Hematopoietic multipotent progenitor cell treated with erythropoietin and hydrocortisone succinate and interleukin-3 and kit ligand, for 4 days (in vitro differentiated cells): ENCODE data around the gene ZNF219.
A peak's percentile ranks its signal among the peaks of the same experiment; 100 is the strongest.

Experiments used
- DNase-seq: peaks from one replicate; pipeline ENCODE4 v3.0.0-alpha.2; 2015

The ZNF219 gene

GRCh38 chr14:21084998-21085853 is 13.2 kb downstream of the ZNF219 start:
- peak; percentile 42 for DNase-seq

- DNase-seq = no peak
These were observed 14.1 kb downstream of the ZNF219 start for GRCh38 chr14:21084396-21084795.

DNA sequence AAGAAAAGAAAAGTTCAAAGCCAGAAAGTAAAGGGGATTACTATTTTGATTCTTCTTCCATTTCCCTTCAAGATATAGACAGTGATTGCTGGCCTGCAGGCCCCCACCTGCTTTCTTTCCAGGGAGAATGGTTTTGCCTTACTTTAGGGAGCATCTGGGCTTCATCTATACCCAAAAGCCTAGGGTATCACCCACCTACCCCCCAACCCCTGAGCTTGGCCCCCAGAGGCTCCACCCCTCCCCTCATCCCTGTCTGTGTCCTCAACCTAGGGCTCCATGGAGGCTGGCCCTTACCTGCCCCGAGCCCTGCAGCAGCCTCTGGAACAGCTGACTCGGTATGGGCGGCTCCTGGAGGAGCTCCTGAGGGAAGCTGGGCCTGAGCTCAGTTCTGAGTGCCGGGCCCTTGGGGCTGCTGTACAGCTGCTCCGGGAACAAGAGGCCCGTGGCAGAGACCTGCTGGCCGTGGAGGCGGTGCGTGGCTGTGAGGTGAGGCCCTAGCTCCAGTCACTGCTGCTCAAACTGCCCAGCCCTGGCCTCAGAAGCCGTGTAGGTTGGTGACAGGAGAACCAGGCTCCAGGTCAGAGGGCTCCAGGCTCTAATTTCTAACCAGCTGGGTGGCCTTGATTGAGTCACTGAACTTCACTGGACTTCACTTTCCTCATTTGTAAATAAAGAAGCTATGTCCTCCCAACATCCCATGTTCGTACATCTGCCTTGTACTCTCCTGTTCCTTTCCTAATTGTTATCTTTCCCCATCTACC is 14.7 kb downstream of the ZNF219 start:
- no peak for DNase-seq

- no peak for DNase-seq
These were observed 16.8 kb downstream of the ZNF219 start for GRCh38 chr14:21081521-21082142.

DNA sequence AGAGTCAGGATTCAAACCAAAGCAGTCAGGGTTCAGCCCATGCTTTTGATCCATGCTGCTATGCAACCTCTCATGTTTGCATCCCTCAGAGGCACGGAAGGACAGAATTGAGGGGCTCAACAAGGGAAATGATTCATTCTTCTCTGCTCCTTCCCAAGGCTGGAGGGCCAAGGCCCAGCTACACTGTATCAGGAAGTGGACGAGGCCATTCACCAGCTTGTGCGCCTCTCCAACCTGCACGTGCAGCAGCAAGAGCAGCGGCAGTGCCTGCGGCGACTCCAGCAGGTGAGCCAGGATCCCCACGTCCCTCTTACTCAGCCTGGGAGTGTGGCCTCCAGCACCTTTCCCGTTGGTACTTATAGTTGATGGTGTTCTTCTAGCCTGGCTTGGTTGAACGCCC is 19.7 kb downstream of the ZNF219 start:
- no peak for DNase-seq

DNA sequence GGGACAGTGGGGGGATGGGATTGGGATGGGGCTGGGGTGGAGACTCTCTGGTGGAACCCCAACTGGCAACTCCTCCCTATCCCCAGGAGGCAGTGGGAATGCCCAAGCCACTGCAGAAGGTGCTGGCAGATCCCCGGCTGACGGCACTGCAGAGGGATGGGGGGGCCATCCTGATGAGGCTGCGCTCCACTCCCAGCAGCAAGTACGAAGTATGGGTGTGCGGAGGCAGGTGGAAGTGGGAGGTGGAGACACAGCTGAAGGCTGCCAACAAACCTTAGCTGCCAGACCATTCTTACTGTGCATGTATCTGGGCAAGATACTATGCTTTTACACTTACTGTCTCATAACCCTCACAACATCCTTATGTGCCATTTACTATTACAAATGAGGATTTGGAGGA is 20.2 kb downstream of the ZNF219 start:
- no peak for DNase-seq

GRCh38 chr14:21077672-21078071 is 20.8 kb downstream of the ZNF219 start:
- no peak for DNase-seq

- DNase-seq = peak; percentile 13
These were observed 22.6 kb downstream of the ZNF219 start for GRCh38 chr14:21075719-21076437.

GRCh38 chr14:21074398-21075272 is 23.8 kb downstream of the ZNF219 start:
- no peak for DNase-seq

GRCh38 chr14:21073921-21074320 is 24.5 kb downstream of the ZNF219 start:
- no peak for DNase-seq

- no peak for DNase-seq
These were observed 25.6 kb downstream of the ZNF219 start for GRCh38 chr14:21072781-21073339.

DNA sequence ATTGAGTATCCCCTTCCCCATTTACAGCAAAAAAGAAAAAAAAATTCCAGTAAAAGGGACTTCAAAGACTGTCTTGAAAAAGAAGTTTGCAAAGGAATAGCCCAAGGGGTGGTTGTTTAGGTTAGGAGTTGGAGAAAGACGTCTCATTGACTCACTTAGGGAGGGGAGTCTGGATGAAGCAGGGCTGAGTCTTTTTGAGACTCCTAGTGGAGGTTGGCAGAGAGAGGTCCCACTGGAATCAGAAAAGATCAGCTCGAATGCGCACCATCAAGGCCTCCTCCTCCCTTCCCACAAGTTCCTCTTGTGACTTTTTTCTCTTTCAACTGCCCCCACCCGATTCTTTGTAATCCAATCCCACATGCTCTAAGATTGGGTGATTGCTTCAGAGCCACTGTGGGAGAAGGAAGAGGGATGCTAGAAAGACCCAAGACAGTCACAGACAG is 26.4 kb downstream of the ZNF219 start:
- DNase-seq = peak; percentile 70

DNA sequence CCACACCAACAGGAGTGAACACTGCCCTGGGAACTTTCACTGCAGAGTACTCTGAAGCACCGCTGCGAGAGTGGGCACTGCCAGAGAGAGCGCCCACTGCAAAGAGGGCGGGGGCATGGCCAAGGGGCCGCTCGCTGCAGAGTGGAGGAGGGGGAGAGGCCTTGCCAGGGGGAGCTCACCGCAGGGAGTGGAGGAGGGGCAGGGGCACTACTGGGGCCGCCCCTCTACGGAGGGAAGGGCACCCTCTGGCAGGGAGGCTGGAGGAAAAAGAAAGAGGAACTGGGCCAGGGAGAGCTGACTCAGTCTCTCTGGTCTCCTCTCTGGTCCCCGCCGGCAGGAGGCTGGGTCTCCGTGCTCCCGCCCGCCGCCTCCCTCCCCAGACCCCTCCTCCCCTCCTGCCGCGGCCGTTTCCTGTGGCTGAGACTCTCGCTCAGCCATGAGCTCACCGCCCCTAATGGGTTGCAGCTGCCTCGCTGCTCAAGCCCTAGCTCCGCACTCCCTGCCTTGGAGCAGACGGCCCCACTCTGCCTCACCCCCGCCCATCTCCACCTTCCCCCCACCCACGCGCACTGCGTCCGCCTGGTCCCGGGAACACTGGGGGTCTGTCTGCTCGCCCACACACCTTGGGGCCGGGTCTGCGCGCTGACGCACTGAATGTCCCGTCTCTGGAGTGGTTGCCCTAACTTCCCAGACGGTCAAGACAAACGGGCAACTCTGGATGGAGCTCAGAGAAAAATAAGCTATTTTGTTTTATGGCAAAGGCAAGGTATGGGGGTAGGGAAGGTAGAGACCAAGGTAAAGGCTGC is 27.0 kb downstream of the ZNF219 start:
- peak; percentile 92 for DNase-seq

DNA sequence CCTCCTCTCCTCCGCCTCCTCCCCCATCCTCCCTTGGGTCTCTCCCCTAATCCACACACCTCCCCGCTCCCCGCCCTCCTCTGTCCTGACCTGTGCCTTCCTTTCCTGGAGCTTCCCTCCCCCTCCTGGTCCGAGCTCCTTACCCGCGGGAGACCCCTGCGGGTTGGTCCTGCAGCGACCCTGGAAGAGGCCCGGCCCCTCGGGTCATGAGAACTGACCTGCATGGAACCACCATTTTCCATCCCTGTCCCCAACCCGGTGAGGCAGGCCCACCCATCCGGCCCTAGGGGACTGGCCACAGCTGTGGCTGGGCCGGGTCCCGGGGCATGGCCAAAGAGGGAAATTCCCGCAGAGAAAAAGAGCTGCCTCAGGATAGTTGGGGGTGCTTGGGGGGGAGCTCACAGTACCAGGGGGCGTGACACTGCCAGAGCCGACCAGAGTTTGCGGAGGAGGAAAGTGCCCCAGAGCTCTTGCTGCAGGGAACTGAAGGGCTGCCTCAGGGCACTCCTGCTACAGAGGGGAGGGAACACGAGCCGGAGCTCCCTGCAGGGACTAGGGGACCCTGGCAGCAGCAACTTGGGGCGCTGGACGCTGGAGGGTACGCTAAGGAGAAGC is 27.7 kb downstream of the ZNF219 start:
- DNase-seq = no peak

DNA sequence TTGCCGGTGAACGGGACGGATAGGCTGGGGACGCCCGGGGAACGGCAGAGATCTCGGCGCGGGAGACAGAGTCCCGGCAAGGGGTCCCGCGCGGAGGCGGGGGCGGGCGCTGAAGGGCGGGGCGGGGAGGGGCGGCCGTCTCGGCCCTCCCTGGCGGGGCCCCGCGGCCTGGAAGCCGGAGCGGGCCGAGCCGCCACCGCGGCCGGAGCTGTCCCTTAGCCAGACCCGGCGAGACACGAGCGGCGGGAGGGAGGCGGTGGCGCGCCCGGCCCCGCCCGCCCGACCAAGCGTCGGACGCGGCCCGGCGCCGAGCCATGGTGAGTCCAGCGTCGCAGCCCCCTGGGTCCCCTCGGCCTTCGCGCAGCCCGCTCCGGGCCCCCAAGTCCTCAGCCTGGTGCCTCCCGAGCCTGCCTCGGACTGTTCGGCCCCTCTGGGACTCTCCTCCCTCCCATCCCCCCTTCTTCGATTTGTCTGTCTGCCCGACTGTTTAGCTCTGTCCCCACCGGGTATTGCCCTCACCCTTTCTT is 28.3 kb downstream of the ZNF219 start, which contains the start of gene ARHGEF40:
Gene ARHGEF40, plus strand, starts transcription at position 222 of the 527 bp plus-strand sequence. Its CDS starts 93 bp downstream, at position 315.
- DNase-seq = peak; percentile 41

DNA sequence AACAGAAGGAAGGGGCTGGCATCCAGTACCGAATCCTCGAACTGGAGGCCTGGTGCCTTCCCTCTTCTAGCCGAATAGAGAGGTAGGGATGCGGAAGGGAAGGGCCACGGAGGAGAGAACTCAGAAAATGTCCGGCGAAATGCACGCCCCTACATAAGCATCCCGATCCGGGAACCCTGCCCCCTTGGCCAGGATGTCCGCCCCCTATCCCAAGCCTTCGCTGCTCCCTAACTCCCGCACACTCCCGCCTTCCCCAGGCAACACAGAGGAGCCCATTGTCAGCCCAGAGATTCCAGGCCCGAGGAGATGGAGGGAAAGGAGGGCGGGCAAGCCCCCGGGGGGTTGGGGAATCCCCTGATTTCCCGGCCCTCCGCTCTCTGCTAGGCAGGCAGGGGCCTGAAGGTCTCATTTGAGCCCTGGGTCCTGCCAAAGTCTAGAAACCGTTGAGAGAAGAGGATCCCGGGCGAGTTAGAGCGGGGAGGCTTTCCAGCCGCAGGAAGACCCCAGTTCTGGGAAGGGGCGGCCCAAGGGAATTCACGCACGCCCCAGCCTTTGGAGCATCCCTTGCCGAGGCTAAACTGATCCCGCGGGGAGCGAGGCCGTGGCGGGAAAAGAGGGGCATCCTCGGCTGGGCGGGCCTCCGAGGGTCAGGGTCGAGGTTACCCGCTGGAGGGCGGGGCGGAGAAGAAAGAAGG is 28.9 kb downstream of the ZNF219 start:
- DNase-seq = peak; percentile 15

- peak; percentile 89 for DNase-seq
These were observed 29.7 kb downstream of the ZNF219 start for GRCh38 chr14:21068521-21069387.

DNA sequence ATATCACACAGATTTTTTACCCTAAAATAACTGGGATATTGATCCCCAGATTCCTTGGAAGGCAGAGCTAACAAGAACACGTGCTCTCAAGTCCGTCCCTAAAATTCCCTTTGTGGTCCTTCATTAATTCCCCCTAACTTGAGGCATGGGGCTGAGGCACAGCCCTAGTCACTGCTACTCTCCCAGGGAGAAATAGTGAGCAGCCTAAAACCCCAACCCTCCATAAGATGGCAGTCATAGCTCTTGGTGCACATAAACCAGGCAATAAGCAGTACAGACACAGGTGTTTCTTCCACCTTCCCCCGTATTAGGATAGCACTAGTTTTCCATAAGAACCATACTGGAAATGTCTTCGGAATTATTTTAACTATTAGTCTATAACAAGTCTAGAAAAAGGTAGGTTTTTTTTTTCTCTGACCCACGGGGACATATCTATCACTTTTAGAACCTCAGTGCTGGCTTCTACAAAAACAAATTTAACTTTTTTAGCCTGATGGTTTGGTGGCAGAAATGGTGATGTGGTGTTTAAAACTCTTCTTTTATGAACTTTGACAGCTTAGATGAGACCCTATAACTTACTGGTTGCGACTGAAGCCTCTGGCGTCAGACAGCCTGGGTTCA is 31.5 kb downstream of the ZNF219 start:
- peak; percentile 41 for DNase-seq
